Measurements from ENCODE around the gene TMEM40.
"Not testable (repeated sequence)": the region's sequence is repeated elsewhere in the genome, so short reads cannot be mapped to it uniquely, and the experiment has no call there.

Gene TMEM40

DNA sequence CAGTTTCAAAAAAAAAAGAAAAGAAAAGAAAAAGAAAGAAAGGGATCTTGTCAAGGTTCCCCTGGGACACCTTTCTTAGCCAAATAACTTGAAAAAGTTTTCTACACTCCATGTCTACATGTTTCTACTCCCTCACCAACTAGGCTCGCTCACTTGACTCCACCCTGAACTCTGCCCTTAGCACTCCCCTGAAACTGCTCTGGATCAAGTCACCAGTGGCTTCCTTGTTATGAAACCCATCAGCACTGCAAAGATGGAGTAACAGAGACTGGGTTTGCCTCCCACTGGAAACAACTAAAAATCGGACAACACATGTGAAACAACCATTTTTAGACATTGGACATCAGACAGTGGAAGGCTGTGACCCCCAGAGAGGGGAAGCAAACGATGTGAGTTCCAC is 36.8 kb downstream of the TMEM40 start:
- in situ Hi-C loops (cut with MboI; ENCODE audit: low sequenced_read_pairs): no loop called here

DNA sequence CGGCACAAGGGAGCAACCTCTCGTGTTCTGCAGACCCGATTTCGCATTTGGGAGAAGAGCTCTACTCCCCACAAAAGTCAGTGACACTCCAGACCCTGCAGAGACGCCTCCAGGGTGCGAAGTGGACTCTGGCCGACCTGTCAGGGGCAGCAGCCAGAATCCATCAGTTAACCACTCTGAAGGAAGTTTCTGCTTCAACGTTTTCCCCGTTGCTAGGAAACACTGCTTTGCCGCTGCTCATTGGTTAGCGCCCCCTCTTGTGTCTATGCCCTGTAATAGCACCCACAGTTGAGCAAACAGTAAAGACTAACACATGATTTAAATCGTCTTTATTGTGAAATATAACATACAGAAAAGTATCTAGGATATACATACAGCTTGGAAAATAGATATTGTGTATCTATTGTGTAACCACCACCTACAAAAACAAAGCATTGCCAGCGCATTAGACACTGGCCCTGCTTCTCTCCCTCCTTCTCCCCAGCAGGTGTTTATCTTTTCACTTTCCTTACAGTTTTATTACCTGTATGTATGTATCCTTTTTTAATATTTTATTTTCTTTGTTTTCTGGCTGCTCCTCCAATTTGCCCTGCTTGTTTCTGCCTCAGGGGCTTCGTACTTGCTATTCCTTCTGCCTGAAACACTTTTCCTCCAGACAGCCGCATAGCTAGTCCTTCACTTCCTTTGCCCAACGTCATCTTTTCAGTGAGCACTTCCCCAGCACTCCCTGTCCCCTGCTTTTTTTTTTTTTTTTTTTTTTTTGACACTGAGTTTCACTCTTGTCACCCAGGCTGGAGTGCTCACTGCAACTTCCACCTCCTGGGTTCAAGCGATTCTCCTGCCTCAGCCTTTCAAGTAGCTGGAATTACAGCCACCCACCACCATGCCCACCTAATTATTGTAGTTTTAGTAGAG is 38.8 kb downstream of the TMEM40 start:
- in situ Hi-C loops (cut with MboI; ENCODE audit: low sequenced_read_pairs): no loop called here

DNA sequence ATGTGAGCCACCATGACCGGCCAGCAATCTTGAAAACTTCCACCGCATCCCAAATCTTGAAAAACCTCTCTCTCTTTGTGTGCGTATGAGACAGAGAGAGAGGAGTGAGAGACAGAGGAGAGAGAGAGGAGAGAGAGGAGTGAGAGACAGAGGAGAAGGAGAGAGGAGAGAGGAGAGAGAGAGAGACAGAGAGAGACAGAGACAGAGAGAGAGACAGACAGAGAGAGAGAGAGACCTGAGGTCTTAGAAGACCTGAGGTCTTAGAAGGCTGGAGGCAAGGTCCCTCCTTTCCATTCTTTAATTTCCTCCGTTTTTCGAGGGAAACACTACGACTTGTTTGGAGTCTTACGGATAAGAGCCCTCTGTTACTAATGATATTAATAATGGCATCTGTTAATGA is 39.5 kb downstream of the TMEM40 start:
- in situ Hi-C loops (cut with MboI; ENCODE audit: low sequenced_read_pairs): no loop called here

DNA sequence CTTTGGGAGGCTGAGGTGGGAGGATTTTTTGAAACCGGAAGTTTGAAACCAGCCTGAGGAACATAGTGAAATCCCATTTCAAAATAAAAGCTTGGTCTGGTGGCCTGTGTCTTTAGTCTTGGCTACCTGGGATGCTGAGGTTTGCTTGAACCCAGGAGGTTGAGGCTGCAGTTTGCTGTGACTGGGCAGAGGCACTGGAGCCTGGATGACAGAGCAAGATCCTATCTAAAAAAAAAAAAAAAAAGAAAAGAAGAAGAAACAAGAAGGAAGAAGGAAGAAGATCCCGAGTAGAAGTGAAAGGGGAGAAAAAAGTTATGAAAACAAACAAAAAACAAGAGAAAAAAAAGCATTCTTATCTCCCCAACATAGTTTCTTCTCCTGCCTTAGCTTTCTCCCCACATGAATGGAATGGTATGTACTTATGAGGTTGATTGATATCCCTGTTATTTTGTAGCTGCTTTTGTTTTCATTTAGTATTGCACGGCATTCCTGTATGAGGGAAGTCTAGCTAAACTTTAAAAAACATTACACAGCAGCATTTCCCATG is 42.4 kb downstream of the TMEM40 start:
- in situ Hi-C loops (cut with MboI; ENCODE audit: low sequenced_read_pairs): no loop called here

DNA sequence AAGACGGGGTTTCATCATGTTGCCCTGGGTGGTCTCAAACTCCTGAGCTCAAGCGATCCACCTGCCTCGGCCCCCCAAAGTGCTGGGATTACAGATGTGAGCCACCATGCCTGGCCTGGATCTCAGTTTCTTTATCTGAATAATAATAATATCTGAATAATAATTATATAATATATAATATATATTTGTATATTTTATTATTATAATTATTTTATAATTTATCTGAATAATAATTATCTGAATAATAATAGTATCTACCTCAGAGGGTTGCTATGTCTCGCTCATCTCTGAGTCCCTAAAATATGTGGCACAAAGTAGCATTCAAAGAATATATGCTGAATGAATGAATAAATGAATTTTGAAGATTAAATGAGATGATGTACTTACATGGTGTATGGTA is 44.8 kb downstream of the TMEM40 start:
- in situ Hi-C loops (cut with MboI; ENCODE audit: low sequenced_read_pairs): no loop called here

DNA sequence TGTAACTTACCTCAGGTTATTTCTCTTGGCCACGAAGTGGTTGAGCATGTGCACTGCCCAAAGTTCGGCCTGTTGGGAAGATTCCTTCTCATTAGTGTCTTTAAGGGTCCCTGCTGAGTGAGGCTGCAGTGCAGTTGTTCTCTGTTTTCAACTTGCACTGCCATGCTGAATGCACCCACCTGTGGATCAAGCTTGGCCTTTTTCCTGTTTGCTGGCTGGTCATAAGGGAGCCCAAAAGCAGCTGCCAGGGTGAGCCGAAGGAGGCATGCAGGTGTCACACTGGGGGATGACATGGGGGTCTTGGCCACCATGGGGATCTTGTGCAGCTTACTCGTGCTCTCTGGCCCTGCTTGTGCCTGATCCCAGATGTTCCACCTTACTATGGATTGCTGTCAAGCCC is 49.0 kb downstream of the TMEM40 start:
- in situ Hi-C loops (cut with MboI; ENCODE audit: low sequenced_read_pairs): no loop called here

DNA sequence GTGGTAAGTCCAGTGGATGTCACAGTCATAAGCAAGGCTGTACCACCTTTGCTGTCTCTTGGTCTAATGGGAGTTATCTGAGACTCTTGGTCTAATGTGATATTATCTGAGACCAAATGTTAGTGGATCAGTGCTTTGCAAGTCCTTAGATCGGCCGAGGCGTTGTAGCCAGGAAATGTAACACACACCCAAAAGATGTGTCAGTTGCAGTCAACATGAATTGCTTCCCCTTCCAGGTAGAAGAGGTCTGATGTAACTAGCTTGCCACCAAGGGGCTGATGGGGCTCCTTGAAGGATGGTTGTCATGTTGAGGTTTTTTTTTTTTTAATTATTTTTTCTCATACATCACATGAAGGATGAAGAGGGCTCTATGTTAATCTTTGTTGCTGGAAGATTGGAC is 49.7 kb downstream of the TMEM40 start:
- in situ Hi-C loops (cut with MboI; ENCODE audit: low sequenced_read_pairs): no loop called here

DNA sequence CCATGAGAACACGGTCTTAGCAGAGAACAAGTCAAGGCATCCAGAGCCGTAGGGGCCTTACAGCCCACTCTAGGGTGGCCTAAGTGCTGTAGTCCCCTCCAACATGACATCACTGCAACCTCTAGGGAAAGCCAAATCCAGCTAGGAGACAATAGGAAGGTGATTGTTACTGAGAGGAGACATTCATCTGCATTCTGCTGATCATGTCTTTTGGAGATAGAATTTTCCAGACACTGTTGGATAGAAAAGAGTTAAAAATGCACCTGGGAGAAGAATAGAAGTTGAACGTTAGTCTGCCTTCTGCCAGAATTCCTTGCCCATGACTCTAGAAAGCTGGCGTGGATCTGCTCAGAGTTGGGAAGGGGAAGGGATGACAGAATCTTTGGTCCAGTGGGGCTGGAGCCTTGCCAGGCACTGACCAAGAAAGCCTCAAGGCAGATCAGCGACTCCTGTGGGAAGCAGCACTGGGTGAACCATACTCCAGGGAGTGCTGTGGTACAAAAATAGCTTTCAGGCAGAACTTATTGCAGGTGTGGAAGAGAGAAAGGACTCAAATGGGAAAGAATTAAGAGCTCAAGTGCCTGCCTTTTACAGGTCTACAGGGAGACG is 50.4 kb downstream of the TMEM40 start:
- in situ Hi-C loops (cut with MboI; ENCODE audit: low sequenced_read_pairs): no loop called here

DNA sequence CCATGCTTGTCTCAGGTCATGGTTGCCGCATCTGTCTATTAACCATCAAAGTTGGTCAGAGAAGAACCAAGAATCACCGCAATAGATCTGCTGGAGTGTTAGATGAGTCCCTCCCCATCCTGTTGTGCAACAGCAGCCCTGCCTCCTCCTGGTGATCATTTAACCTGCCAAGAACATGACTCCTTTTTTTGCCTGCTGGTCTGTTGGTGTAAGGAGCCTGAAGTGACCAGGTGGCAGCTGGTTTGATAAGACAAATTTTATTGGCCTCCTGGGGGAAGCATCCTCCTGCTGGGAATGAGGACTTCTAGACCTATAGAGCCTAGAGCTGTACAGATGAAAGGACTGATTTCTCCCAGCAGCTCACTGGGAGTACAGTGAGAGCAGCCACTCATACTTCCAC is 51.6 kb downstream of the TMEM40 start:
- in situ Hi-C loops (cut with MboI; ENCODE audit: low sequenced_read_pairs): no loop called here

DNA sequence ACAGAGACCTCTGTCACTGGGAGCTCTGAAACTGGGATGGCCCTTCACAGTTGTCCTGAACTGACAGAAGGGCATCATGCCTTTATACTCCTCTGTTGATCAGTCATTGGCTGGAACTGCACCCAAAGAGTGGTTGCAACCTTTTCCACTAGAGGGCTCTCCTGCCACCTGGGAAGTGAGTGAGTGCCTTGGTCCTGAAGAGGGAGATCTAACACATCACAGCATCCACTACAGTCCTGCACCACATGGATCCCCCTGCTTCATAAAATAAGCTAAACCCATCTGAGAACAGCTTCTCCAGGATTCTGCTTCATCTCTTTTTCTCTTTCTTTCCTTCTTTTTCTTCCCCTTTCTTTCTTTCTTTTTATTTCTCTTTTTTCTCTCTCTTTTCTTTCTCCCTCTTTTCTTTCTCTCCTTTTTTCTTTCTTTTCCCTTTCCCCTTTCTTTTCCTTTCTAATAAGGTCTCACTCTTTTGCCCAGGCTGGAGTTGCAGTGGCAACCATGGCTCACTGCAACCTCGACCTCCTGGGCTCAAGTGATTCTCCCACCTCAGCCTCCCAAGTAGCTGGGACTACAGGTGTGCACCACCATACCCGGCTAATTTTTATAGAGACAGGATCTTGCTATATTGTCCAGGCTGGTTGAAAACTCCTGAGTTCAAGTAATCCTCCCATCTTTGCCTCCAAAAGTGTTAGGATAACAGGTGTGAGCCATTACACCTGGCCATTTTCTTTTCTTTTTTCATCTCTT is 52.4 kb downstream of the TMEM40 start:
- in situ Hi-C loops (cut with MboI; ENCODE audit: low sequenced_read_pairs): no loop called here

DNA sequence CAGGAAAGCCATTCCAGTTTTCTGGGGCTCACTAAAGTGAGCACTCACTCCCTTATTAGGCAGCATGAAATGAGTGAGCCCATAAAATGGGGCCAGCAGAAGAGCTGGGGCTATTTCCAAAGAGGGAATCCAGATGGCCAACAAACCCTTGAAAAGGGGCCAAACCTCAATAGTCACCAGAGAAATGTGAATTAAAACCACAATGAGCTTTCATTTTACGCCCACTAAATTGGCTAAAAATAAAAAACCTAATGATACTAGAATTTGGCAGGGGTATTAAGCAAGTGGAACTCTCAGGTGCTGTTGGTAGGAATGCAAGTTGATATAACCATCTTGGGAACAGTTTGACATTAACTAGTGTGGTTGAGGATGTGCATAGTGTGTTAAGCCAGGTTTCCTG is 53.1 kb downstream of the TMEM40 start:
- in situ Hi-C loops (cut with MboI; ENCODE audit: low sequenced_read_pairs): no loop called here

DNA sequence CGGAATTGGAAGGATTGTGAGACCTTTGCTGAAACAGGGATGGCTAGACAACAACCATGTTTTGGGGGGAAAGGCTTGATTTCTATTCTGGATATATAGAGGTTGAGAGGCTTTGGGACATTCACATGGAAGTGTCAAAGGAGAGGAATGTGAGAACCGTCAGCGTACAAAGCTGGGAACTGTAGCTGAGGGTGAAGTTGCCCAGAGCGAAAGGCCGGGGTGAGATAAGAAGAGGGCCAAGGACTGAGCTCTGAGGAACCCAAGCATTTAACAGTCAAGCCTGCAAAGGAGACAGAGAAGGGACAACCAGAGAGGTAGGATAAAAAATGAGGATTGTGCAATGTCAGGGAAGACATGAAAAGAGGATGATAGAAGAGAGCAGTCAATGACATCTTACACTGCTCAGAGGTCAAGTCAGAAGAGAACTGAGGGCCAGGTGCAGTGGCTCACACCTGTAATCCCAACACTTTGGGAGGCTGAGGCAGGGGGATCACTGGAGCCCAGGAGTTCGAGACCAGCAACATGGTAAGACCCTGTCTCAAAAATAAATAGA is 53.6 kb downstream of the TMEM40 start:
- in situ Hi-C loops (cut with MboI; ENCODE audit: low sequenced_read_pairs): no loop called here

DNA sequence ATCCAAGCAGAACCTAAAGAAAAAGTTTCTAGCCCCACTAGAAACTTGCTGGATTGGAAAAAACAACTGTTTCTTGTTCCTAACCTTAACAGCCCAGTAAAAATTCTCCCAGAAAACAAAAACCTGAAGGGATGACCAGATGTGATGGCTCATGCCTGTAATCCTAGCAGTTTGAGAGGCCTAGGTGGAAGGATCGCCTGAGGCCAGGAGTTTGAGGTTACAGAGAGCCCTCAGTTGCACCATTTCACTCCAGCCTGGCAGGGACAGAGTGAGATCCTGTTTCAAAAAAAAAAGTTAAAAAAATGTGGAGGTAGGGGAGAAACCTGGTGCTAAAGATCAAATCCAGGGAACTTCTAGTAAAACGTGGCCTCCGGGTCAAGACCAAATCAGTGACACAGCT is 56.6 kb downstream of the TMEM40 start:
- in situ Hi-C loops (cut with MboI; ENCODE audit: low sequenced_read_pairs): no loop called here

DNA sequence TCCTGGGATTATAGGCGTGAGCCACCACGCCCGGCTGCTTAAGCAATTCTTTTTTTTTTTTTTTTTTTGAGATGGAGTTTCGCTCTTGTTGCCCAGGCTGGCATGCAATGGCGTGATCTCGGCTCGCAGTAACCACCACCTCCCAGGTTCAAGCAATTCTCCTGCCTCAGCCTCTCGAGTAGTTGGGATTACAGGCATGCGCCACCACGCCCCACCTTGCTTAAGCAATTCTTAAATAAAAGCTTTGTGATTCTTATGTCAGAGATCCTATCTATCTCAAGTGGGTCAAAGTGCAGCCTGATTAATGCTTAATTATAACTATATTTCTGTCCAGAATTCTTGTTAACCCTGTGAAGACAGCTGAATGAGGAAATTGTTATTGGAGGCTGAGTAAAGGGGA is 57.5 kb downstream of the TMEM40 start:
- in situ Hi-C loops (cut with MboI; ENCODE audit: low sequenced_read_pairs): not testable (repeated sequence)

DNA sequence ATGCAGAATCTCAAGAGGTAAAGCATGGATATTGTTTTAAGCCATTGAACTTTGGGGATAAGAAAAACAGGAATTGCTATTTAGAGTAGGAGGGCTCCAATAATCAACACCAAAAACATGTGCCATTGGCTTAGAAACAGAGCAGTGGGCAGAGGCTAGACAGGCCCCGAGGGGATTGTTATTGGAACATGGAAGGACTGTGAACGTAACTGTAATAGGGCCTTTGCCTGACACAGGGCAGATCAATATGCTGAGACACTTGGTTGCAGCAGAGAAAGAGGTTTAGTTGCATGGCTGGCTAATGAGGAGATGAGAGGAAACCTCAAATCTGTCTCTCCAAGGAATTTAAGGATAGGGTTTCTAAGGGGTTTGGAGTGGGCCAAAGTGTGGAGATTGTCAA is 58.3 kb downstream of the TMEM40 start:
- in situ Hi-C loops (cut with MboI; ENCODE audit: low sequenced_read_pairs): no loop called here

DNA sequence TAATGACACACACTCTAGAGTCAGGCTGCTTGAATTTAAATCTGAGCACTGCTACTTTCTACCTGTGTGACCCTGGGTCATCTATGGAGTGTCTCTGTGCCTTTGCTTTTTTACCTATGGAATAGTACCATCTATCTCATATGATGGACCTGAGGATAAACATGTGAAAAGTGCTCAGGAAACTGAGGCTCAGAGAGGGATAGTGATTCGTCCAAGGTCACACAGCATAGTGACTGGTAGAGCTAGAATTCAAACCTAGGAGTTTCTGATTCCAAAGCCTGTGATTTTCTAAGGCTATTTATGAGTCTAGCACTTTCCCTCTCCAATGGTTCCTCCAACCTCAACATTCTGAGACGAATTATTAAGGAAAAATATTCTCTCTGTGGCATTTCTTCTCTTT is 63.1 kb downstream of the TMEM40 start:
- in situ Hi-C loops (cut with MboI; ENCODE audit: low sequenced_read_pairs): no loop called here

DNA sequence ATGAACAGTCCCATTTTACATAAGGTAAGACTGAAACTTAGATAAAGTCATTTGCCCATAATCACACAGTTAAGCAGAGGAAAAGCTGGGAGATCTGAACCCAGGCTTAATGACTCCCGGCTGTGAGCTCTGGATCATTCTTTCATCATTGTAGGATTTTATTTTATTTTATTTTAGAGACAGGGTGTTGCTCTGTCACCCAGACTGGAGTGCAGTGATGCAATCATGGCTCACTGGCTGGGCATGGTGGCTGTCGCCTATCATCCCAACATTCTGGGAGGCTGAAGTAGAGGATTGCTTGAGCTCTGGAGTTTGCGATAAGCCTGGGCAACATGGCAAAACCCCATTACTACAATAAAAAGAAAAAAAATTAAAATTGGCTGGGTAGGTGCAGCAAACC is 63.9 kb downstream of the TMEM40 start:
- in situ Hi-C loops (cut with MboI; ENCODE audit: low sequenced_read_pairs): no loop called here

DNA sequence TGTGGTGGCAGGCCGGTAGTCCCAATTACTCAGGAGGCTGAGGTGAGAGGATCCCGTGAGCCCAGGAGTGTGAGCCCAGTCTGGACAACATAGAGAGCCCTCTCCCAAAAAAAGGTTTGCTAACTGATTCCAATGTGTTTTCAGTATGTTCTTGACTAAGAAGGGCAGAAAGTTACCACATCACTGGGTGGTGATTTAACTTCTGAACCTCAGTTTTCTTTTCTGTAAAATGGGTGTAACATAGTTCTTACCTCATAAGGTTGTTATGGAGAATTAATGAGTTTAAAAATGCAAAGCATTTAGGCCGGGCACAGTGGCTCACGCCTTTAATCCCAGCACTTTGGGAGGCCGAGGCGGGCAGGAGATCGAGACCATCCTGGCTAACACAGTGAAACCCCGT is 66.6 kb downstream of the TMEM40 start:
- in situ Hi-C loops (cut with MboI; ENCODE audit: low sequenced_read_pairs): no loop called here

DNA sequence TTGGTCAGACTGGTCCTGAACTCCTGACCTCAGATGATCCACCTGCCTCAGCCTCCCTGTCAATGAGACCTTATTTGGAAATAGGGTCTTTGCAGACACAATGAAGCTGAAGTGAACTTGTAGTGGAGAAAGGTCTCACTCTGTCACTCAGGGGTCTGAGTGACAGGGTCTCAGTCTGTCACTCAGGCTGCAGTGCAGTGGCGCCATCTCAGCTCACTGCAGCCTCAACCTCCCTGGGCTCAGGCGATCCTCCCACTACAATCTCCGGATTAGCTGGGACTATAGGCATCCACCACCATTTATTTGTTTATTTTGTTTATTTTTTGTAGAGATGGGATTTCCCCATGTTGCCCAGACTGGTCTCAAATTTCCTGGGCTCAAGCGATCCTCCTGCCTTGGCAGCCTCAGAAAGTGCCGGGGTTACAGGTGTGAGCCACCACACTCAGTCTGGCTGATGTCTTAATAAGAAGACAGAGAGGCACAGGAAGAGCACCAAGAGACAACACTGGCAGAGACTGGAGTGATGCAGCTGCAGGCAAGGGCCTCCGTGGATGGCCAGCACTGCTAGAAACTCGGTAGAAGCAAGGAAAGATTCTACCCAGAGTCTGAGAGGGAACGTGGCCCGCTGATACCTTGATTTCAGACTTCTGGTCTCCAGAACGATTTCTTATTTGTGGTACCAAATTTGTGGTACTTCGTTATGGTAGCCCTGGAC is 68.9 kb downstream of the TMEM40 start:
- in situ Hi-C loops (cut with MboI; ENCODE audit: low sequenced_read_pairs): no loop called here

DNA sequence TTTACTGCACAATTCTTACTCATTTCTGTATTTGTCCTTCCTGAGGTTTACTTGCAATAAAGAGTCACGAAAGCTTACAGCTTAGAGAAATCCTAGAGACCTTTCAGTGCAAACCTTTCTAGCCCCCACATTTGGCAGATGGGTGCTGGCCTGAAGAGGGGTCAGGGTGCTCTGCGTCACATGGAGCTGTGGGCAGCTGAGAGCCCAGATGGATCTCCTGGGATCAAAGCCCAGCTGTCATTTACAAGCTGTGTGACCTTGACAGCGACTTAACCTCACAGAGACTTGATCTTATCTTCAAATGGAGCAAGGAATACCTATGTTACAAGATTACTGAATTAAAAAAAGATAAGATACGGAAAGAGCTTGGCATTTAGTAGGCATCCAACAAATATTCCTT is 71.1 kb downstream of the TMEM40 start:
- in situ Hi-C loops (cut with MboI; ENCODE audit: low sequenced_read_pairs): no loop called here

DNA sequence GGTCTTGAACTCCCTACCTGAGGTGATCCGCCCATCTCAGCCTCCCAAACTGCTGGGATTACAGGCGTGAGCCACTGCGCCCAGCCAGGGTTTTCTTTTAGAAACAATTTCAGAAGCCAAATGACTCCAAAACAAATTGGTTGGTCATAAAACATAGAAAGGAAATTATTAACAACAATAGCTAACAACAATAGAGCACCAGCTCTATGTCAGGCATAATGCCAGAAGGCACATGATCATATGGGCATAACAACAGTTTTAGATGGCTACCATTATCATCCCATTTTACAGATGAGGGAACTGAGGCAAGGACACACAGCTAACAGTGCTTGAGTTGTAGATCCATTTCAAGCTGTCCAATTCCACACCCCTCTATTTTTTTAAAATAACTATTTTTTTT is 73.0 kb downstream of the TMEM40 start:
- in situ Hi-C loops (cut with MboI; ENCODE audit: low sequenced_read_pairs): no loop called here
